ENCODE data around the gene QSOX2. TPM values are rescaled to one million over a fixed set of nuclear protein-coding genes. Genes with fewer than 3 reads are reported as not detected.

The QSOX2 gene
- total RNA-seq, 1 experiment from 2014 or later, result 19.3 TPM

- Histone ChIP-seq H3K4me3 (no peak overlapping the region), H3K9me3 (replicated peaks) (peaks cover 3% of the 10 kb centered on the region; the same call in 1 of the 2 replicates), H3K4me1 (replicated peaks) (peaks cover 11% of the 10 kb centered on the region), H3K36me3 (0 out of 2 replicates have a peak, but pooled peaks cover 2% of the 10 kb centered on the region), H3K27me3 (replicated peaks) (0 out of 2 replicates have a peak, but pooled peaks cover 7% of the 10 kb centered on the region), H3K27ac (no peak overlapping the region)
- no peak for DNase-seq (ENCODE audit: low read depth in 1 of 2, low spot score in 2 of 2)
Observed at GRCh38 chr9:136246849-136247550, 1.4 kb upstream of the QSOX2 start.

- no peak for DNase-seq (ENCODE audit: low read depth in 1 of 2, low spot score in 2 of 2)
- Histone ChIP-seq H3K4me3 (peak overlapping the region; percentile 88), H3K36me3 (0 out of 2 replicates have a peak, but pooled peaks cover 2% of the 10 kb centered on the region), H3K9me3 (replicated peaks) (peaks cover 3% of the 10 kb centered on the region; the same call in 1 of the 2 replicates), H3K4me1 (replicated peaks) (peaks cover 11% of the 10 kb centered on the region), H3K27me3 (replicated peaks) (0 out of 2 replicates have a peak, but pooled peaks cover 3% of the 10 kb centered on the region), H3K27ac (no peak overlapping the region)
Observed at GRCh38 chr9:136244969-136245218, 718 bp downstream of the QSOX2 start.

- 0 out of 2 replicates have a peak, but pooled peaks cover 2% of the 10 kb centered on the region for H3K36me3 ChIP-seq
- H3K27ac ChIP-seq, result no peak overlapping the region
- H3K9me3 ChIP-seq (replicated peaks), result peaks cover 3% of the 10 kb centered on the region; the same call in 1 of the 2 replicates
- DNase-seq (ENCODE audit: low read depth in 1 of 2, low spot score in 2 of 2), result no peak
- peak overlapping the region; percentile 88 for H3K4me3 ChIP-seq
- 0 out of 2 replicates have a peak, but pooled peaks cover 3% of the 10 kb centered on the region for H3K27me3 ChIP-seq (replicated peaks)
- peaks cover 11% of the 10 kb centered on the region for H3K4me1 ChIP-seq (replicated peaks)
Observed at GRCh38 chr9:136244122-136244968, 1.3 kb downstream of the QSOX2 start.

GRCh38 chr9:136243631-136244030 is 2.0 kb downstream of the QSOX2 start:
- H3K4me1 ChIP-seq (replicated peaks), result peaks cover 11% of the 10 kb centered on the region
- no peak overlapping the region for H3K27ac ChIP-seq
- H3K27me3 ChIP-seq (replicated peaks), result 0 out of 2 replicates have a peak, but pooled peaks cover 3% of the 10 kb centered on the region
- DNase-seq (ENCODE audit: low read depth in 1 of 2, low spot score in 2 of 2), result no peak
- H3K9me3 ChIP-seq (replicated peaks), result peaks cover 3% of the 10 kb centered on the region; the same call in 1 of the 2 replicates
- H3K4me3 ChIP-seq, result no peak overlapping the region
- H3K36me3 ChIP-seq, result 0 out of 2 replicates have a peak, but pooled peaks cover 2% of the 10 kb centered on the region

- Histone ChIP-seq H3K4me3 (no peak overlapping the region), H3K36me3 (0 out of 2 replicates have a peak, but pooled peaks cover 2% of the 10 kb centered on the region)
- DNase-seq (ENCODE audit: low read depth in 1 of 2, low spot score in 2 of 2), result no peak
Observed at GRCh38 chr9:136242918-136243525, 2.6 kb downstream of the QSOX2 start.

GRCh38 chr9:136242248-136242647 is 3.4 kb downstream of the QSOX2 start:
- Histone ChIP-seq H3K27ac (no peak overlapping the region), H3K4me3 (no peak overlapping the region), H3K9me3 (replicated peaks) (peaks cover 3% of the 10 kb centered on the region; the same call in 1 of the 2 replicates), H3K27me3 (replicated peaks) (0 out of 2 replicates have a peak, but pooled peaks cover 3% of the 10 kb centered on the region), H3K36me3 (0 out of 2 replicates have a peak, but pooled peaks cover 2% of the 10 kb centered on the region), H3K4me1 (replicated peaks) (peaks cover 11% of the 10 kb centered on the region)
- no peak for DNase-seq (ENCODE audit: low read depth in 1 of 2, low spot score in 2 of 2)

More at GRCh38 chr9:136242918-136243525, 2.6 kb downstream of the QSOX2 start:
- Histone ChIP-seq H3K27me3 (replicated peaks) (0 out of 2 replicates have a peak, but pooled peaks cover 3% of the 10 kb centered on the region), H3K4me1 (replicated peaks) (peaks cover 11% of the 10 kb centered on the region), H3K27ac (no peak overlapping the region), H3K9me3 (replicated peaks) (peaks cover 3% of the 10 kb centered on the region; the same call in 1 of the 2 replicates)

GRCh38 chr9:136241542-136241941 is 4.1 kb downstream of the QSOX2 start:
- 0 out of 2 replicates have a peak, but pooled peaks cover 3% of the 10 kb centered on the region for H3K27me3 ChIP-seq (replicated peaks)
- no peak overlapping the region for H3K27ac ChIP-seq
- 0 out of 2 replicates have a peak, but pooled peaks cover 2% of the 10 kb centered on the region for H3K36me3 ChIP-seq
- no peak overlapping the region for H3K4me3 ChIP-seq
- no peak for DNase-seq (ENCODE audit: low read depth in 1 of 2, low spot score in 2 of 2)
- H3K4me1 ChIP-seq (replicated peaks), result peaks cover 11% of the 10 kb centered on the region
- peaks cover 3% of the 10 kb centered on the region; the same call in 1 of the 2 replicates for H3K9me3 ChIP-seq (replicated peaks)

- Histone ChIP-seq H3K27ac (no peak overlapping the region), H3K9me3 (replicated peaks) (peaks cover 3% of the 10 kb centered on the region; the same call in 1 of the 2 replicates), H3K4me1 (replicated peaks) (peaks cover 11% of the 10 kb centered on the region), H3K27me3 (replicated peaks) (0 out of 2 replicates have a peak, but pooled peaks cover under 1% of the 10 kb centered on the region), H3K4me3 (no peak overlapping the region), H3K36me3 (0 out of 2 replicates have a peak, but pooled peaks cover 2% of the 10 kb centered on the region)
- DNase-seq (ENCODE audit: low read depth in 1 of 2, low spot score in 2 of 2), result no peak
Observed at GRCh38 chr9:136240941-136241340, 4.7 kb downstream of the QSOX2 start.

GRCh38 chr9:136239983-136240330 is 5.7 kb downstream of the QSOX2 start:
- no peak for DNase-seq (ENCODE audit: low read depth in 1 of 2, low spot score in 2 of 2)
- no peak overlapping the region for H3K4me3 ChIP-seq
- H3K9me3 ChIP-seq (replicated peaks), result no peaks in the 10 kb centered on the region
- H3K36me3 ChIP-seq, result no peaks in the 10 kb centered on the region
- no peak overlapping the region for H3K27ac ChIP-seq
- peaks cover 6% of the 10 kb centered on the region for H3K4me1 ChIP-seq (replicated peaks)
- no peaks in the 10 kb centered on the region for H3K27me3 ChIP-seq (replicated peaks)

GRCh38 chr9:136239135-136239982 is 6.3 kb downstream of the QSOX2 start:
- peaks cover 3% of the 10 kb centered on the region for H3K4me1 ChIP-seq (replicated peaks)
- no peaks in the 10 kb centered on the region for H3K9me3 ChIP-seq (replicated peaks)
- H3K27me3 ChIP-seq (replicated peaks), result no peaks in the 10 kb centered on the region
- H3K4me3 ChIP-seq, result no peak overlapping the region
- no peaks in the 10 kb centered on the region for H3K36me3 ChIP-seq
- DNase-seq (ENCODE audit: low read depth in 1 of 2, low spot score in 2 of 2), result no peak
- H3K27ac ChIP-seq, result no peak overlapping the region

GRCh38 chr9:136238342-136238732 is 7.3 kb downstream of the QSOX2 start:
- peaks cover 7% of the 10 kb centered on the region for H3K4me1 ChIP-seq (replicated peaks)
- H3K27me3 ChIP-seq (replicated peaks), result no peaks in the 10 kb centered on the region
- H3K27ac ChIP-seq, result no peak overlapping the region
- no peak overlapping the region for H3K4me3 ChIP-seq
- H3K36me3 ChIP-seq, result no peaks in the 10 kb centered on the region
- no peak for DNase-seq (ENCODE audit: low read depth in 1 of 2, low spot score in 2 of 2)
- no peaks in the 10 kb centered on the region for H3K9me3 ChIP-seq (replicated peaks)

- Histone ChIP-seq H3K27me3 (replicated peaks) (no peaks in the 10 kb centered on the region), H3K27ac (no peak overlapping the region), H3K36me3 (no peaks in the 10 kb centered on the region), H3K9me3 (replicated peaks) (no peaks in the 10 kb centered on the region), H3K4me3 (no peak overlapping the region), H3K4me1 (replicated peaks) (peaks cover 13% of the 10 kb centered on the region)
- no peak for DNase-seq (ENCODE audit: low read depth in 1 of 2, low spot score in 2 of 2)
Observed at GRCh38 chr9:136237486-136238341, 7.9 kb downstream of the QSOX2 start.
